Left ventricle myocardium inferior (tissue), 1 donor: ENCODE measurements around the gene DCLK1. TPM values are rescaled to one million over a fixed set of nuclear protein-coding genes. Genes with fewer than 3 reads are reported as not detected.

Experiments
- DNase-seq: peaks from one replicate; pipeline ENCODE4 v3.0.0-alpha.2; 2020
- H3K27ac ChIP-seq: fragments of 200-600 bp; replicated peaks from 2 replicates; pipeline ENCODE4 v1.8.0; 2021
- H3K27me3 ChIP-seq: fragments of 200-600 bp; 2 replicates; pipeline ENCODE4 v1.8.0; 2021; ENCODE audit warnings: low read depth
- H3K36me3 ChIP-seq: fragments of 200-600 bp; 2 replicates; pipeline ENCODE4 v1.8.0; 2021
- H3K4me1 ChIP-seq: fragments of 200-600 bp; 2 replicates; pipeline ENCODE4 v1.8.0; 2021
- H3K4me3 ChIP-seq: fragments of 200-600 bp; 2 replicates; pipeline ENCODE4 v1.8.0; 2021; ENCODE audit warnings: mild to moderate bottlenecking, moderate library complexity
- H3K9me3 ChIP-seq: fragments of 200-600 bp; replicated peaks from 2 replicates; pipeline ENCODE4 v1.8.0; 2021
- intact Hi-C: fragments of 100-400 bp; cut with micrococcal nuclease; formaldehyde crosslinking; loops from one replicate; pipeline ENCODE4 v1.11.0; 2022
- total RNA-seq: library from RNA; stranded (reverse); fragmentation: NEBNext Ultra II Directional; extraction: Animal tissue kit (Norgen Biotek cat#: 25700); gene quantifications from one replicate; pipeline ENCODE4 v1.2.1, GENCODE V29; 2021
- TF ChIP-seq, protein P1 (sequence below): fragments of 200-600 bp; IDR thresholded peaks from 2 replicates; pipeline ENCODE4 v1.8.0; 2021; ENCODE audit warnings: antibody characterized with exemption, mild to moderate bottlenecking, borderline replicate concordance
- donor health status: DM: no; HTN: yes; CAD: no; lungs with severe emphysema.

DCLK1 gene
- total RNA-seq, 1 donor from 2014 or later = 8.4 TPM

DNA sequence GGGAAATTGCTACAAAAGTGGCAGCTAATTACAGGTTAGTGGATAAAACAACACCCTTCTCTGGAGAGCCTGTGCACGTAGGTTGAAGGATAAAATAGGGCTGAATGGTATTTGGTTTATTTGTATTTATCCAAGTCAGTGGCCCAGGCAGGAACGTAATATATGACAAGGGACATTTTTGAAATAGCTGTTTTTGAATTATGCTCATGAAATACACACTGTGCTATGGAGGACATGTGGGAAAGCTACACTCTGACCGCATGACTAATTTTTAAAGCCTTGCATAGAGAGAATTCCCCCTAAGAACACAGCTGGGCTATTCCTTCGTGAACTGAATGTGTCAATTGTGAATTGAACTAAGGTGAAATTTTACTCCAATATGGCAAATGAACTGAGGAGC is 362.6 kb downstream of the DCLK1 start:
- no peaks in the 10 kb centered on the region for H3K9me3 ChIP-seq
- no peak overlapping the region for H3K4me3 ChIP-seq
- no peak overlapping the region for H3K27ac ChIP-seq
- peaks cover 13% of the 10 kb centered on the region for H3K4me1 ChIP-seq
- intact Hi-C loops = no loop called here
- no peaks in the 10 kb centered on the region for H3K36me3 ChIP-seq
- TF ChIP-seq, protein P1, sequence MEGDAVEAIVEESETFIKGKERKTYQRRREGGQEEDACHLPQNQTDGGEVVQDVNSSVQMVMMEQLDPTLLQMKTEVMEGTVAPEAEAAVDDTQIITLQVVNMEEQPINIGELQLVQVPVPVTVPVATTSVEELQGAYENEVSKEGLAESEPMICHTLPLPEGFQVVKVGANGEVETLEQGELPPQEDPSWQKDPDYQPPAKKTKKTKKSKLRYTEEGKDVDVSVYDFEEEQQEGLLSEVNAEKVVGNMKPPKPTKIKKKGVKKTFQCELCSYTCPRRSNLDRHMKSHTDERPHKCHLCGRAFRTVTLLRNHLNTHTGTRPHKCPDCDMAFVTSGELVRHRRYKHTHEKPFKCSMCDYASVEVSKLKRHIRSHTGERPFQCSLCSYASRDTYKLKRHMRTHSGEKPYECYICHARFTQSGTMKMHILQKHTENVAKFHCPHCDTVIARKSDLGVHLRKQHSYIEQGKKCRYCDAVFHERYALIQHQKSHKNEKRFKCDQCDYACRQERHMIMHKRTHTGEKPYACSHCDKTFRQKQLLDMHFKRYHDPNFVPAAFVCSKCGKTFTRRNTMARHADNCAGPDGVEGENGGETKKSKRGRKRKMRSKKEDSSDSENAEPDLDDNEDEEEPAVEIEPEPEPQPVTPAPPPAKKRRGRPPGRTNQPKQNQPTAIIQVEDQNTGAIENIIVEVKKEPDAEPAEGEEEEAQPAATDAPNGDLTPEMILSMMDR = no peak
- DNase-seq = no peak
- no peaks in the 10 kb centered on the region for H3K27me3 ChIP-seq

DNA sequence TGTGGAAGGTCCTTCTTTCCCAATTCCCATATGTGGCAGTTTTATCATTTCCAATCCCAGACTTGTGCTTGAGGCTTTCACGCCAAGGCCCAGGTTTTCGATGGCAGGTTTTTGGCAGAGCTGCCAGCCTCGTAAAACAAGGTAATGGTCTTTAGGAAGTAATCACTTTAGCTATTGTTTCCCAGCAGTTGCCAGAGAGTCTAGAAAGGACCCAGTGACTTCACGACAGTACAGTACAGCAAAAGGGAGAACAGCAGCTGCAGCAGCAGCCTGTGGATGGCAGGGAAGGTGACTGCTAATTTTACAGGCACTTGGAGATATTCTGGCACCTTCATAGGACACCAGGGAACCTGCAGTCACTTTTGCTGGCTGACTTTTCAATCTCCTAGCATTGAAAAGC is 363.1 kb downstream of the DCLK1 start:
- H3K9me3 ChIP-seq = no peaks in the 10 kb centered on the region
- no peak overlapping the region for H3K27ac ChIP-seq
- H3K36me3 ChIP-seq = no peaks in the 10 kb centered on the region
- intact Hi-C loops = no loop called here
- DNase-seq = no peak
- no peak overlapping the region for H3K4me3 ChIP-seq
- TF ChIP-seq, protein P1 = no peak
- H3K4me1 ChIP-seq = peaks cover 13% of the 10 kb centered on the region
- no peaks in the 10 kb centered on the region for H3K27me3 ChIP-seq

DNA sequence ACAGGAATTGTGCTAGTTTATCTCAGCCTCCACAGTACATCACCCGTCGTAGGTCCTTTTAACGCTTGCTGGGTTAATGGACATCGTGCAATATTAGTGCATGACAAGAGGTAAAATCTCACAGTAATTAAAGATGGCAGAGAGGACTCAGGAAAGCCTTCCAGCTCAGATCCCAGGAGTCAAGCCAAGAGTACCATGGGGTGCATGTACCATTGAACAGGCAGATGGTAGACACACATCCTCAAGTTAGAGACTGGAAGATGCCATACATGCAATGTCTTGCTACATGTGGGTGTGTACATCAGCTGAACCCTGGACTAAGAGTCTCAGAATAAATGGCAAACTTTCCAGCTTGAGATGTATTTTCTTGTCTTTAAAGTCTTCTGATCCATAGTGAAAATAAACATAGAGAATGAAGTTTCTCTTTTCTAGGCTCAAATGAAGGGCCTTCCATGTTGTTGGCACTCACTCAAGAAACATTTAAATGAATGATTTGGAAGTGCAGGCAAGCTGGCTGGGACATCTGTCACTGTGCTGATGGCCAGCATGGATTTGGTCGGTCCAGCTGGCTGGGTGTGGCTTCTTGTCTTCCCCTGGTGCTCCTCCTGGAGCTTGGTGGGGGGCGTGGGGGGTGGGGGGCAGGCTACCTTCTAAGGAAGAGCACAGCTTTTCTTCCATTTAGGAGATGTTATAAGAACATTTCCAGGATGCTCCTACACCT is 363.8 kb downstream of the DCLK1 start:
- Histone ChIP-seq H3K9me3 (no peaks in the 10 kb centered on the region), H3K36me3 (no peaks in the 10 kb centered on the region), H3K4me3 (no peak overlapping the region), H3K27me3 (no peaks in the 10 kb centered on the region), H3K27ac (no peak overlapping the region), H3K4me1 (peaks cover 13% of the 10 kb centered on the region)
- TF ChIP-seq, protein P1 = no peak
- intact Hi-C loops = no loop called here
- DNase-seq = no peak

DNA sequence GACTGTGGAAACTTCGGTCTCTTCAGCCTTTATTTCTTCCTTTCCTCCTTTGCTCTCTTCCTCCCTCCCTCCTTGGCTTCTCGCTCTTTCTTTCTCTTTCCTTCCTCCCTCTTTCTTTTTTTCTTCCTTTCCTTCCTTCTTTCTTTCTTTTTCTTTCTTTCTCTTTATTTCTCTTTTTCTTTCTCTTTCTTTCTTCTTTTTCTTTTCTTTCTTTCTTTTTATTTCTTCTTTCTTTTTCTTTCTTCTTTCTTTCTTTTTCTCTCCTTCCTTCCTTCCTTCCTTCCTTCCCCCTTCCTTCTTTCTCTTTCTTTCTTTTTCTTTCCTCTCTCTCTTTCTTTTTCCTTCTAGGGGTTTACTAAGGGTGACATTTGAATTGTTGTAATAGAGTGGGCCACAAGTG is 364.5 kb downstream of the DCLK1 start:
- TF ChIP-seq, protein P1 = no peak
- no peak for DNase-seq
- no peaks in the 10 kb centered on the region for H3K9me3 ChIP-seq
- intact Hi-C loops = no loop called here
- peaks cover 13% of the 10 kb centered on the region for H3K4me1 ChIP-seq
- H3K27me3 ChIP-seq = no peaks in the 10 kb centered on the region
- H3K27ac ChIP-seq = no peak overlapping the region
- no peak overlapping the region for H3K4me3 ChIP-seq
- H3K36me3 ChIP-seq = no peaks in the 10 kb centered on the region

DNA sequence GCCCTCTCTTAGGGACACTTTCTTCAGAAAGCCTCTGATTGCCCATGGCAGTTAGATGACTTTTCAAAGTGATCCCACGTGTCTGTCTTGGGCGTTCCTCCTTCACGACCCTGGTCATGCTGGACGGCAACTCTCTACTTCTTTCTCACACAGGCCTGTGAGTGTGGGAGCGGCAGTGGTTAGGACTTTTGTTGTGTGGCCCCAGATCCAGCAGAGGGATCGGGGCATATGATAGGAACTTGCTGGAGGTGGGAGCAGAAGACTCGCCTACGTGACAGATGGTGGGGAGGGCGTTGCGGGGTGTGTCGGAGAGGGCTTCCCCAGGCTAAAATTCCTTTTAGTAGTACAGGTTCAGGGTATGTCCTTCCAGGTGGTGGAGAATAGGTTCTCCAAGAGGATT is 365.2 kb downstream of the DCLK1 start:
- Histone ChIP-seq H3K4me1 (peaks cover 13% of the 10 kb centered on the region), H3K36me3 (no peaks in the 10 kb centered on the region), H3K9me3 (no peaks in the 10 kb centered on the region), H3K27me3 (no peaks in the 10 kb centered on the region), H3K27ac (no peak overlapping the region), H3K4me3 (no peak overlapping the region)
- TF ChIP-seq, protein P1 = no peak
- DNase-seq = no peak
- intact Hi-C loops = no loop called here
